WTC11 (cell line): Measurements from ENCODE around the gene RPS6KA2. TPM values are rescaled to one million over a fixed set of nuclear protein-coding genes. Genes with fewer than 3 reads are reported as not detected.

Experiments used
- ATAC-seq: fragments of 200-7000 bp; cut with Tn5 transposase; 2 replicates; pipeline ENCODE4 v1.10.0; 2021; ENCODE audit warnings: mild to moderate bottlenecking, moderate library complexity
- CTCF ChIA-PET: fragments of 300-600 bp; sonication (Branson Sonifier 250); formaldehyde crosslinking; loops from one replicate; lab custom pipeline; 2021; ENCODE audit warnings: antibody characterized with exemption; lab: Charles Lee
- POLR2A ChIA-PET: fragments of 350-600 bp; sonication (Branson Sonifier 250); formaldehyde crosslinking; loops from one replicate; lab custom pipeline; 2021; ENCODE audit warnings: antibody characterized with exemption; lab: Charles Lee
- DNase-seq: peaks from one replicate; pipeline ENCODE4 v3.0.0; 2021; ENCODE audit warnings: low spot score
- H3K27ac Mint-ChIP-seq: 2 replicates; pipeline ENCODE4 v1.8.0; 2021; ENCODE audit warnings: mixed read lengths
- H3K27me3 Mint-ChIP-seq: 2 replicates; pipeline ENCODE4 v1.8.0; 2021; ENCODE audit warnings: low read depth, mild to moderate bottlenecking, moderate library complexity, mixed read lengths
- H3K36me3 Mint-ChIP-seq: 2 replicates; pipeline ENCODE4 v1.8.0; 2021; ENCODE audit warnings: mixed read lengths
- H3K4me1 Mint-ChIP-seq: 2 replicates; pipeline ENCODE4 v1.8.0; 2022; ENCODE audit warnings: mixed read lengths
- H3K4me3 Mint-ChIP-seq: 2 replicates; pipeline ENCODE4 v1.8.0; 2021; ENCODE audit warnings: mild to moderate bottlenecking, moderate library complexity, mixed read lengths
- H3K9me3 Mint-ChIP-seq: 2 replicates; pipeline ENCODE4 v1.8.0; 2021; ENCODE audit warnings: mixed read lengths
- E2F1 ChIP-seq: sonication (generic); formaldehyde crosslinking; IDR thresholded peaks from 2 replicates; pipeline ENCODE4 v1.8.0; 2022; ENCODE audit warnings: mild to moderate bottlenecking, missing genetic modification reagents
- ERG ChIP-seq: fragments of 250-450 bp; sonication (Bioruptor Pico); IDR thresholded peaks from 2 replicates; pipeline ENCODE4 v1.8.0; 2021; ENCODE audit warnings: mild to moderate bottlenecking
- ETV6 ChIP-seq: sonication (generic); formaldehyde crosslinking; IDR thresholded peaks from 2 replicates; pipeline ENCODE4 v1.8.1; 2022; ENCODE audit warnings: mild to moderate bottlenecking, missing genetic modification reagents
- FOXJ3 ChIP-seq: sonication (generic); formaldehyde crosslinking; IDR thresholded peaks from 2 replicates; pipeline ENCODE4 v1.9.0; 2021; ENCODE audit warnings: missing genetic modification reagents, mild to moderate bottlenecking, borderline replicate concordance
- FOXP4 ChIP-seq: sonication (generic); formaldehyde crosslinking; IDR thresholded peaks from 2 replicates; pipeline ENCODE4 v1.8.0; 2022; ENCODE audit warnings: mild to moderate bottlenecking, missing genetic modification reagents
- JAZF1 ChIP-seq: fragments of 250-450 bp; sonication (Bioruptor Pico); IDR thresholded peaks from 2 replicates; pipeline ENCODE4 v1.9.0; 2021; ENCODE audit warnings: moderate library complexity, mild to moderate bottlenecking, inconsistent platforms
- MLX ChIP-seq: sonication (generic); formaldehyde crosslinking; IDR thresholded peaks from 2 replicates; pipeline ENCODE4 v1.8.1; 2023; ENCODE audit warnings: mild to moderate bottlenecking, missing genetic modification reagents, moderate library complexity
- NFE2L1 ChIP-seq: sonication (generic); formaldehyde crosslinking; IDR thresholded peaks from 2 replicates; pipeline ENCODE4 v1.8.1; 2023; ENCODE audit warnings: missing genetic modification reagents
- PREB ChIP-seq: sonication (generic); formaldehyde crosslinking; IDR thresholded peaks from 2 replicates; pipeline ENCODE4 v1.8.1; 2022; ENCODE audit warnings: mild to moderate bottlenecking, missing genetic modification reagents, moderate library complexity, borderline replicate concordance
- SOX15 ChIP-seq: fragments of 250-450 bp; sonication (Bioruptor Pico); IDR thresholded peaks from 2 replicates; pipeline ENCODE4 v1.9.0; 2021; ENCODE audit warnings: mild to moderate bottlenecking
- TCF7 ChIP-seq: sonication (generic); formaldehyde crosslinking; IDR thresholded peaks from 2 replicates; pipeline ENCODE4 v1.8.0; 2022; ENCODE audit warnings: mild to moderate bottlenecking, low read depth, missing genetic modification reagents, moderate library complexity
- USF1 ChIP-seq: sonication (generic); formaldehyde crosslinking; IDR thresholded peaks from 2 replicates; pipeline ENCODE4 v1.8.0; 2022; ENCODE audit warnings: mild to moderate bottlenecking, missing genetic modification reagents
- ZNF219 ChIP-seq: sonication (generic); formaldehyde crosslinking; IDR thresholded peaks from 2 replicates; pipeline ENCODE4 v1.8.0; 2023; ENCODE audit warnings: missing genetic modification reagents, mild to moderate bottlenecking, borderline replicate concordance
- ZNF671 ChIP-seq: fragments of 250-450 bp; sonication (Bioruptor Pico); IDR thresholded peaks from 2 replicates; pipeline ENCODE4 v1.8.0; 2021; ENCODE audit warnings: mild to moderate bottlenecking
- total RNA-seq: library from RNA; stranded (reverse); gene quantifications from 3 replicates; pipeline ENCODE4 v1.2.3, GENCODE V29; 2021
- TF ChIP-seq, protein P1 (sequence below): sonication (generic); formaldehyde crosslinking; IDR thresholded peaks from 2 replicates; pipeline ENCODE4 v1.8.1; 2023; ENCODE audit warnings: mild to moderate bottlenecking, missing genetic modification reagents, borderline replicate concordance
- TF ChIP-seq, protein P2 (sequence below): sonication (generic); formaldehyde crosslinking; IDR thresholded peaks from 2 replicates; pipeline ENCODE4 v1.8.1; 2022; ENCODE audit warnings: missing genetic modification reagents, borderline replicate concordance
- TF ChIP-seq, protein P3 (sequence below): fragments of 250-450 bp; sonication (Bioruptor Pico); IDR thresholded peaks from 2 replicates; pipeline ENCODE4 v1.9.0; 2021; ENCODE audit warnings: mild to moderate bottlenecking

Gene RPS6KA2
- total RNA-seq, 1 experiment from 2014 or later, result 24.2 TPM

DNA sequence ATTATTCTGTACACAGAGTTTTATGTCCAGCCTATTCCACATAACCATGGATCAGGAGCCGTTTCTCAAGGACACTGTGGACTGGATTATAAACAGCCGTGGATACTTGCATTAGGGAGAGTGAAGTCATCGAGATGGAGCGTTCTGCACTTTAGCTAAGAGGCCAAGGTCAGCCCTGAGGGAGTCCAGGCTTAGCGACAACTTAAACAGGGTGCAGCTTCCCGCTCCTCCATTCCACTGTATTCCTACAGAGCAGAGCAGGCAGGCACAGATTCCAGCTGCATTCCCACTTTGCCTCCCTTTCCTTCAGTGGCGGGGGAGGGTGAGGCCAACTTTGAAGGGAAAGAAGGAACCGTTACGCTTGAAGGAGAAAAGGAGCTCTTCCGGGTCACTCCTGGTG lies 100.1 kb downstream of the RPS6KA2 start:
- H3K4me3 Mint-ChIP-seq, result no peak overlapping the region
- TF ChIP-seq FOXJ3 (CRISPR knock-in tag) (no peak), ZNF219 (no peak), JAZF1 (CRISPR knock-in tag) (no peak), ZNF671 (CRISPR knock-in tag) (no peak), ETV6 (no peak), ERG (no peak), FOXP4 (CRISPR knock-in tag) (no peak), NFE2L1 (CRISPR knock-in tag) (no peak), TCF7 (CRISPR knock-in tag) (no peak), USF1 (CRISPR knock-in tag) (no peak), MLX (CRISPR knock-in tag) (no peak)
- TF ChIP-seq, protein P1, sequence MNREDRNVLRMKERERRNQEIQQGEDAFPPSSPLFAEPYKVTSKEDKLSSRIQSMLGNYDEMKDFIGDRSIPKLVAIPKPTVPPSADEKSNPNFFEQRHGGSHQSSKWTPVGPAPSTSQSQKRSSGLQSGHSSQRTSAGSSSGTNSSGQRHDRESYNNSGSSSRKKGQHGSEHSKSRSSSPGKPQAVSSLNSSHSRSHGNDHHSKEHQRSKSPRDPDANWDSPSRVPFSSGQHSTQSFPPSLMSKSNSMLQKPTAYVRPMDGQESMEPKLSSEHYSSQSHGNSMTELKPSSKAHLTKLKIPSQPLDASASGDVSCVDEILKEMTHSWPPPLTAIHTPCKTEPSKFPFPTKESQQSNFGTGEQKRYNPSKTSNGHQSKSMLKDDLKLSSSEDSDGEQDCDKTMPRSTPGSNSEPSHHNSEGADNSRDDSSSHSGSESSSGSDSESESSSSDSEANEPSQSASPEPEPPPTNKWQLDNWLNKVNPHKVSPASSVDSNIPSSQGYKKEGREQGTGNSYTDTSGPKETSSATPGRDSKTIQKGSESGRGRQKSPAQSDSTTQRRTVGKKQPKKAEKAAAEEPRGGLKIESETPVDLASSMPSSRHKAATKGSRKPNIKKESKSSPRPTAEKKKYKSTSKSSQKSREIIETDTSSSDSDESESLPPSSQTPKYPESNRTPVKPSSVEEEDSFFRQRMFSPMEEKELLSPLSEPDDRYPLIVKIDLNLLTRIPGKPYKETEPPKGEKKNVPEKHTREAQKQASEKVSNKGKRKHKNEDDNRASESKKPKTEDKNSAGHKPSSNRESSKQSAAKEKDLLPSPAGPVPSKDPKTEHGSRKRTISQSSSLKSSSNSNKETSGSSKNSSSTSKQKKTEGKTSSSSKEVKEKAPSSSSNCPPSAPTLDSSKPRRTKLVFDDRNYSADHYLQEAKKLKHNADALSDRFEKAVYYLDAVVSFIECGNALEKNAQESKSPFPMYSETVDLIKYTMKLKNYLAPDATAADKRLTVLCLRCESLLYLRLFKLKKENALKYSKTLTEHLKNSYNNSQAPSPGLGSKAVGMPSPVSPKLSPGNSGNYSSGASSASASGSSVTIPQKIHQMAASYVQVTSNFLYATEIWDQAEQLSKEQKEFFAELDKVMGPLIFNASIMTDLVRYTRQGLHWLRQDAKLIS (CRISPR knock-in tag), result no peak
- TF ChIP-seq, protein P2, sequence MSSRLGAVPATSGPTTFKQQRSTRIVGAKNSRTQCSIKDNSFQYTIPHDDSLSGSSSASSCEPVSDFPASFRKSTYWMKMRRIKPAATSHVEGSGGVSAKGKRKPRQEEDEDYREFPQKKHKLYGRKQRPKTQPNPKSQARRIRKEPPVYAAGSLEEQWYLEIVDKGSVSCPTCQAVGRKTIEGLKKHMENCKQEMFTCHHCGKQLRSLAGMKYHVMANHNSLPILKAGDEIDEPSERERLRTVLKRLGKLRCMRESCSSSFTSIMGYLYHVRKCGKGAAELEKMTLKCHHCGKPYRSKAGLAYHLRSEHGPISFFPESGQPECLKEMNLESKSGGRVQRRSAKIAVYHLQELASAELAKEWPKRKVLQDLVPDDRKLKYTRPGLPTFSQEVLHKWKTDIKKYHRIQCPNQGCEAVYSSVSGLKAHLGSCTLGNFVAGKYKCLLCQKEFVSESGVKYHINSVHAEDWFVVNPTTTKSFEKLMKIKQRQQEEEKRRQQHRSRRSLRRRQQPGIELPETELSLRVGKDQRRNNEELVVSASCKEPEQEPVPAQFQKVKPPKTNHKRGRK, result no peak
- TF ChIP-seq, protein P3, sequence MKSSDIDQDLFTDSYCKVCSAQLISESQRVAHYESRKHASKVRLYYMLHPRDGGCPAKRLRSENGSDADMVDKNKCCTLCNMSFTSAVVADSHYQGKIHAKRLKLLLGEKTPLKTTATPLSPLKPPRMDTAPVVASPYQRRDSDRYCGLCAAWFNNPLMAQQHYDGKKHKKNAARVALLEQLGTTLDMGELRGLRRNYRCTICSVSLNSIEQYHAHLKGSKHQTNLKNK (CRISPR knock-in tag), result no peak
- ATAC-seq (no peak), DNase-seq (no peak)
- no peak overlapping the region for H3K27ac Mint-ChIP-seq
- no peaks in the 10 kb centered on the region for H3K9me3 Mint-ChIP-seq
- peaks cover 30% of the 10 kb centered on the region for H3K36me3 Mint-ChIP-seq
- H3K4me1 Mint-ChIP-seq, result no peaks in the 10 kb centered on the region
- no peaks in the 10 kb centered on the region for H3K27me3 Mint-ChIP-seq
- CTCF ChIA-PET, result interaction anchor here (1.0 to 1.3 kb wide), 2 partner anchors 46 to 248 kb away, joined by 4 to 5 read pairs; no protein-coding TSS in a partner anchor
- POLR2A ChIA-PET, result no interaction called here

- Mint-ChIP-seq H3K27ac (no peak overlapping the region), H3K4me1 (no peaks in the 10 kb centered on the region), H3K36me3 (peaks cover 34% of the 10 kb centered on the region), H3K9me3 (peaks cover 6% of the 10 kb centered on the region), H3K27me3 (no peaks in the 10 kb centered on the region), H3K4me3 (no peak overlapping the region)
- DNase-seq (no peak), ATAC-seq (no peak)
- ChIA-PET CTCF (no interaction called here), POLR2A (no interaction called here)
- TF ChIP-seq E2F1 (CRISPR knock-in tag), result no peak
- no peak for TF ChIP-seq SOX15 (CRISPR knock-in tag)
- TF ChIP-seq, protein P1 (CRISPR knock-in tag), result no peak
- no peak for TF ChIP-seq PREB (CRISPR knock-in tag)
These were observed 101.5 kb downstream of the RPS6KA2 start for GRCh38 chr6:166525567-166525966.
